ENCODE results near the gene MYBPHL. TPM values are rescaled to one million over a fixed set of nuclear protein-coding genes. Genes with fewer than 3 reads are reported as not detected.
A peak's percentile ranks its signal among the peaks of the same experiment; 100 is the strongest.

Gene MYBPHL
- total RNA-seq, 1 donor from 2014 or later: 0.29 TPM

GRCh38 chr1:109256971-109257681 is 49.7 kb downstream of the MYBPHL start:
- no peaks in the 10 kb centered on the region for H3K9me3 Mint-ChIP-seq (ENCODE audit: low read depth)
- peaks cover 28% of the 10 kb centered on the region for H3K4me1 Mint-ChIP-seq (ENCODE audit: low read depth)
- H3K27me3 Mint-ChIP-seq: no peaks in the 10 kb centered on the region
- TF ChIP-seq CTCF (IDR thresholded peaks at IDR 0.05; ENCODE audit: unreplicated experiment): no peak
- peaks cover 11% of the 10 kb centered on the region for H3K36me3 Mint-ChIP-seq (ENCODE audit: insufficient read depth)
- no peak overlapping the region for H3K4me3 Mint-ChIP-seq (ENCODE audit: low read depth)
- no peak for DNase-seq (ENCODE audit: low spot score, unreplicated experiment)
- H3K27ac Mint-ChIP-seq: no peak overlapping the region

- no peak overlapping the region for H3K4me3 Mint-ChIP-seq (ENCODE audit: low read depth)
- DNase-seq (ENCODE audit: low spot score, unreplicated experiment): no peak
- no peak for TF ChIP-seq CTCF (IDR thresholded peaks at IDR 0.05; ENCODE audit: unreplicated experiment)
- no peak overlapping the region for H3K27ac Mint-ChIP-seq
- peaks cover 28% of the 10 kb centered on the region for H3K4me1 Mint-ChIP-seq (ENCODE audit: low read depth)
- peaks cover 18% of the 10 kb centered on the region for H3K36me3 Mint-ChIP-seq (ENCODE audit: insufficient read depth)
- H3K27me3 Mint-ChIP-seq: no peaks in the 10 kb centered on the region
- no peaks in the 10 kb centered on the region for H3K9me3 Mint-ChIP-seq (ENCODE audit: low read depth)
Measured at GRCh38 chr1:109256085-109256484, 50.7 kb downstream of the MYBPHL start.

GRCh38 chr1:109255678-109256077 is 51.1 kb downstream of the MYBPHL start:
- TF ChIP-seq CTCF (IDR thresholded peaks at IDR 0.05; ENCODE audit: unreplicated experiment): no peak
- no peaks in the 10 kb centered on the region for H3K27me3 Mint-ChIP-seq
- H3K36me3 Mint-ChIP-seq (ENCODE audit: insufficient read depth): peaks cover 18% of the 10 kb centered on the region
- DNase-seq (ENCODE audit: low spot score, unreplicated experiment): no peak
- no peaks in the 10 kb centered on the region for H3K9me3 Mint-ChIP-seq (ENCODE audit: low read depth)
- peaks cover 28% of the 10 kb centered on the region for H3K4me1 Mint-ChIP-seq (ENCODE audit: low read depth)
- no peak overlapping the region for H3K4me3 Mint-ChIP-seq (ENCODE audit: low read depth)
- H3K27ac Mint-ChIP-seq: peak overlapping the region; percentile 60

- Mint-ChIP-seq H3K9me3 (ENCODE audit: low read depth) (no peaks in the 10 kb centered on the region), H3K27ac (peak overlapping the region; percentile 60), H3K4me3 (ENCODE audit: low read depth) (peak overlapping the region; percentile 40), H3K36me3 (ENCODE audit: insufficient read depth) (peaks cover 18% of the 10 kb centered on the region), H3K4me1 (ENCODE audit: low read depth) (peaks cover 28% of the 10 kb centered on the region), H3K27me3 (no peaks in the 10 kb centered on the region)
- DNase-seq (ENCODE audit: low spot score, unreplicated experiment): no peak
- TF ChIP-seq CTCF (IDR thresholded peaks at IDR 0.05; ENCODE audit: unreplicated experiment): peak; percentile 10
Measured at GRCh38 chr1:109255097-109255651, 51.6 kb downstream of the MYBPHL start.

- Mint-ChIP-seq H3K27me3 (no peaks in the 10 kb centered on the region), H3K9me3 (ENCODE audit: low read depth) (no peaks in the 10 kb centered on the region), H3K4me3 (ENCODE audit: low read depth) (peak overlapping the region; percentile 16), H3K36me3 (ENCODE audit: insufficient read depth) (peaks cover 17% of the 10 kb centered on the region), H3K27ac (no peak overlapping the region), H3K4me1 (ENCODE audit: low read depth) (peaks cover 26% of the 10 kb centered on the region)
- no peak for TF ChIP-seq CTCF (IDR thresholded peaks at IDR 0.05; ENCODE audit: unreplicated experiment)
- no peak for DNase-seq (ENCODE audit: low spot score, unreplicated experiment)
Measured at GRCh38 chr1:109254621-109255096, 52.2 kb downstream of the MYBPHL start.
